ENCODE results near the gene MED6.

Gene MED6

DNA sequence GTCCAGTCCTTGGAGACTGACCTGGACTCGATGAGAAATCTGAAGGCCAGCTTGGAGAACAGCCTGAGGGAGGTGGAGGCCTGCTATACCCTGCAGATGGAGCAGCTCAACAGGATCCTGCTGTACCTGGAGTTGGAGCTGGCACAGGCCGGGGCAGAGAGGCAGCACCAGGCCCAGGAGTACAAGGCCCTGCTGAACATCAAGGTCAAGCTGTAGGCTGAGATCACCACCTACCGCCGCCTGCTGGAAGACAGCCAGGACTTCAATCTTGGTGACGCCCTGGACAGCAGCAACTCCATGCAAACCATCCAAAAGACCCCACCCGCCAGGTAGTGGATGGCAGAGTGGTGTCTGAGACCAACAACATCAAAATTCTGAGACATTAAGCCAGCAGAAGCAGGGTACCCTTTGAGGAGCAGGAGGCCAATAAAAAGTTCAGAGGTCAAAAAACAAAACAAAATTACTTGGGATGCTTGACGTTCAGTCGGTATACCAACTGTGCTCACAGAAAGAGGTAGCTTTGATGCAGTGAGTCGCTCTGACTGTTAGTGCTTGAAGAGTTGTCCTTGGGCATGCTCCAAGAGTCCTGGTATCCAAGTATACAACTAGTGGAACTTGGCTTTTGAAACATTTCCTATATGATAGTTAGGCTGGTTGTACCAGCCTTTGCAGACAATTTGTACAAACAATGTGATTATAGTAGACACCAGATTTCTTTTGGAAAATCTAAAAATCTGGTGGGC, 4.8 kb downstream of the MED6 start:
- DNase-seq = no peak

DNA sequence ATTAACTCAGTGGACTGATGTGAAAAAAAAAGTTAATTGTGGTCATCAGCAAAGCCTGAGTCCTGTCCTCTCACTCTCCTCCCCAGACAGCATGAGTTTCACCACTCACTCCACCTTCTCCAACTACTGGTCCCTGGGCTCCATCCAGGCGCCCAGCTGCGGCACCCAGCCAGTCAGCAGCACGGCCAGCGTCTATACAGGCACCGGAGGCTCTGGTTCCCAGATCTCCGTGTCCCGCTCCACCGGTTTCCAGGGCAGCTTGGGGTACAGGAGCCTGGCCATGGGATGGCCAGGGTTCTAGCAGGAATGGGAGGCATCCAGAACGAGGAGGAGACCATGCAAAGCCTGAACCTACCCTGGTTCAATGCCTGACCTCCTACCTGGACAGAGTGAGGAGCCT, 6.0 kb downstream of the MED6 start:
- no peak for DNase-seq

- no peak for DNase-seq
Measured at GRCh38 chr14:70585231-70585630, 15.2 kb downstream of the MED6 start.

DNA sequence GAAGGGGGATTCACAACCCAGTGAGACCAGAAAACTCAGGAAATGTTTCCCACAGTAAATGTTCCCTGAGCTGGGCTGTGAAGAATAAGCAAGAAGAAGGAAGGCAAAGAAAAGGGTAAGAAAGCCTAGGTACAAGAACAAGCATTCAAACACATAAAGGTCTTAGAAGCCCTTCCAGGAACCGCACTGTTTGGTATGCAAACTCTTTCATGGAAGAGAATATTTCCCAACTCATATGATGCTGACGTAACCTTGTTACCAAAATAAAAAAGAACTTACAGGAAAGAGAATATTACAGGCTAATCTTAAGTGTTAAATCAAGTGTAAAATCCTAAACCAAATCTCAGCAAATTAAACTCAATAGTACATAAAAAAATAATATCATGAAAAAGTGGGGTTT, 23.6 kb downstream of the MED6 start:
- DNase-seq = no peak

DNA sequence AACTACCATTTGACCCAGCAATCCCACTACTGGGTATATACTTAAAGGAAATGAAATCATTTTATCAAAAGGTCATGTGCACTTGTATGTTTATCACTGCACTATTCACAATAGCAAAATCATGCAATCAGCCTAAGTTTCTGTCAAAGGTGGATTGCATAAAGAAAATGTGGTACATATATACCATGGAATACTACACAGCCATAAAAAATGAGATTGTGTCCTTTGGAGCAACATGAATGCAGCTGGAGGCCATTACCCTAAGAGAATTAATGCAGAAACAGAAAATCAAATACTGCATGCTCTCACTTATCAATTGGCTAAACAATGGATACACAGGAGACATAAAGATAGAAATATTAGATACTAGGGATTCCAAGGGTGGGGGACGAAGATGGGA, 27.4 kb downstream of the MED6 start:
- no peak for DNase-seq

DNA sequence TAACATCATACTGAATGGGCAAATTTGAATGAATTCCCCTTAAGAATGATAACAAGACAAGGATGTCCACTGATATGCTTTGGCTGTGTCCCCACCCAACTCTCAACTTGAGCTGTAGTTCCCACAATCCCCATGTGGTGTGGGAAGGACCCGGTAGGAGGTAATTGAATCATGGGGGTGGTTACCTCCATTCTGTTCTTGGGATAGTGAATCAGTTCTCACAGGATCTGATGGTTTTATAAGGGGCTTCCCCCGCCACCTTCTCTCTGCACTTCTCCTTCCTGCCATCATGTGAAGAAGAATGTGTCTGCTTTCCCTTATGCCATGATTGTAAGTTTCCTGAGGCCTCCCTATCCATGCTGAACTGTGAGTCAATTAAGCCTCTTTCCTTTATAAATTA, 29.3 kb downstream of the MED6 start:
- no peak for DNase-seq

DNA sequence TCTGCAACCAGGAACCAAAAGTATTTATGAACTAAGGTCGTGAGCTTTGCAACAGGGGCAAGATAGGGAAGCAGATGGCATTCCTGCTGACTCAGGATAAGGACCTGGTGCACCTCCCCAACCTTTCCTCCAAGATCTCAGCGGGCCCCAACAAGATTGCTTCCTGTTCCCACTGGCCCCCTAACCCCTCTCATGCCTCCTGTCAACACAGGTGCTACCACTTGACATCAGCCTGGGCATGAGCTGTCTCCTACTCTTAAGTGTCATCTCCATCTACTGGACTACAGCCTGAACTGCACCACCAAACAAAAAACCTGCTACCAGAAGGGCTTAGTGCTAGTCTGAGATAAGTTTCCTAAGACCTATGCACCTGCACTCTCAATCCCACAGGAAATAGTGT, 32.7 kb downstream of the MED6 start:
- DNase-seq = peak; percentile 3 to 53

DNA sequence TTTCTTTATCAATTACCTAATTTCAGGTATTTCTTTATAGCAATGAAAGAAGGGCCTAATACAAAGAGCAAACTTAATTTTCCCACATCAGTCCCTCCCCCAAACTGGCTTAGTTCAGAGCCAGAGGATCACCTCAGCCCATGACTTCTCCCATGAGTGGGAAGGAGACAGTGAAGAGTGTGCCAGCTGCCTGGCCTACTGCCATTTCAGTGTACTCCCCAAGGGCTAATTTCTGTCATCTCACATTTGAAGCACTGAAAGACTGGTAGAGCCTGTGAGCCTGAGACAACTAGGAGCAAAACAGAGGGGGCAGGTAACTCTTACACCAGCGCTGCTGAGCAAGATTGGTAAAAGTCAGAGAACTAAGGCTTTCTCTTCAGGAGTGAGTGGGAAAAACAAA, 36.6 kb downstream of the MED6 start:
- DNase-seq = no peak

DNA sequence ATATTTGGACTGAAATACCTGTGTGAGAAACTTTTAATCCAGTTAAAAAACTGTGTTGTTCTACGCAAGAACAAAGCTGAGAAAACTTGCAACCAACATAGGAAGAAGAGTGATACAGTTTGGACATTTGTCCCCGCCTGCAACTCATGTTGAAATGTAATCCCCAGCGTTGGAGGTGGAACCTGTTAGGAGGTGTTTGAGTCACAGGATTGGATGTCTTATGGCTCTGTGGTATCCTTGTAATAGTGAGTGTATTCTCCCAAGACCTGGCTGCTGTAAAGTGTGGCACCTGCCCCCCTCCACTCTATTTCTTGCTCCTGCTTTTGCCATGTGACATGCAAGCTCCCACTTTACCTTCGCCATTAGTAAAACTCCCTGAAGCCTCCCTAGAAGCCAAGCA, 37.0 kb downstream of the MED6 start:
- DNase-seq = no peak

GRCh38 chr14:70558356-70558755, 42.1 kb downstream of the MED6 start:
- DNase-seq = no peak

- no peak for DNase-seq
Measured at GRCh38 chr14:70555890-70556289, 44.6 kb downstream of the MED6 start.

DNA sequence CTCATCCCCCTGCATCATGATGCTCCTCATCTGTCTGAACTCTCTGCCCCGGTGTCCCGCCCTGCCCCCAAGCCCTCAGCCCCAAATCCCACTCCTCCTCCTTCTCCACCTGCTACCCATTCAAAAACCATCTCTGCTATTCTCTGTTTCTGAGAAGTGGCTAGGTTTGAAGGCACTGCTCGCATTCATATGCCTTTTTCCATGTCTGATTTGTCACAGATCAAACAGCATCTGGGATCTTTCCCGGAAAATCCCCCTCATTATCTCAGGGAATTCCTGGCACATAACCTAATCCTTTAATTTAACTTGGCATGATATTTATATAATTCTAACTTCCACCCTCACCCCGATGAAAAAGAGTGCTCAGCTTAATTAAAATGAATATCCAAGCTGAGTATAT, 62.4 kb downstream of the MED6 start:
- no peak for DNase-seq

DNA sequence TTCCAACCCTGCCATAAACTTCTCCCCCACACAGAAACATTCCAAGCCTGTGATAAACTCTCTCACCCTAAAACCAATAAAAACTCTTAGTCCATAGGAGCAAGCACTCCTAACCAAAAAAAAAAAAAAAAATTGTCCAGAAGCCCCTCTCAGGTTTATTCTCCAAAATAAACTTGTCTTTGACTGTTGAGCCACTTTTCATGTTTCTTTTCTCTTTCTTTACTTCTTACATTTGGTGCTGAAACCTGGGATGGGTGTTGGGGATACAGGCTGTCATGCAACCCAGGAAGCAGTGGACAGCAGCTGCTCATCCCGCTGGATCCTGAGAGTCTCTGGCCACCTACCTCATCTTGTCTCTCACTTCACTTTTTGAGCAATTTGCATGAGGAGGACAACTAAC, 63.6 kb downstream of the MED6 start:
- no peak for DNase-seq

GRCh38 chr14:70534904-70535303, 65.6 kb downstream of the MED6 start, which contains the start of gene ADAM20:
Gene ADAM20 (minus strand): TSS chr14:70535004. CDS start chr14:70524757, 10,247 bp downstream.
- DNase-seq = no peak

Data from NCI-H2081 (cell line).